Gastrocnemius medialis (tissue), 4 donors: ENCODE results near the gene EIF3D. TPM values are rescaled to one million over a fixed set of nuclear protein-coding genes. Genes with fewer than 3 reads are reported as not detected.

Source experiments
- ATAC-seq, 2 donors: fragments of 150-250 bp; one replicate each; pipeline ENCODE4 v1.9.1; 2016
- DNase-seq, 2 donors: peaks; one replicate each; pipeline ENCODE4 v3.0.0-alpha.2; 2019
- H3K27ac ChIP-seq, 4 donors: fragments of 200-600 bp; sonication (generic); 1 replicate in 1 of 4; 2 replicates in 3 of 4; pipeline ENCODE4 v1.5.1; 2016 to 2018; ENCODE audit warnings: mild to moderate bottlenecking in 2 of 4, moderate library complexity in 1 of 4
- H3K27me3 ChIP-seq, 3 donors: fragments of 200-600 bp; sonication (generic) in 2 of 3; 1 replicate in 1 of 3; 2 replicates in 2 of 3; pipeline versions ENCODE4 v1.5.1 to v1.6.0; 2016 to 2019; ENCODE audit warnings: mild to moderate bottlenecking in 1 of 3, moderate library complexity in 1 of 3
- H3K36me3 ChIP-seq, 2 donors: fragments of 200-600 bp; sonication (generic) in 1 of 2; one replicate each; pipeline ENCODE4 v1.5.1; 2017 to 2018
- H3K4me1 ChIP-seq, 2 donors: fragments of 200-600 bp; sonication (generic) in 1 of 2; one replicate each; pipeline ENCODE4 v1.5.1; 2016 to 2017; ENCODE audit warnings: mild to moderate bottlenecking in 2 of 2
- H3K4me3 ChIP-seq, 4 donors: fragments of 200-600 bp; sonication (generic) in 3 of 4; 1 replicate in 1 of 4; 2 replicates in 3 of 4; pipeline ENCODE4 v1.5.1; 2016 to 2019; ENCODE audit warnings: mild to moderate bottlenecking in 2 of 4
- H3K9me3 ChIP-seq, 3 donors: fragments of 200-600 bp; sonication (generic) in 2 of 3; 1 replicate in 1 of 3; 2 replicates in 2 of 3; pipeline ENCODE4 v1.5.1; 2016 to 2019
- CTCF ChIP-seq, 5 experiments: fragments of 450-650 bp in 3 of 5; fragments of 200-600 bp in 2 of 5; sonication (generic) in 2 of 5; IDR thresholded peaks in 4 of 5; conservative IDR thresholded peaks in 1 of 5; 1 replicate in 4 of 5; 2 replicates in 1 of 5; pipeline ENCODE4 v1.5.1; 2016 to 2019; ENCODE audit warnings: antibody characterized with exemption in 5 of 5, mild to moderate bottlenecking in 3 of 5, moderate library complexity in 3 of 5
- POLR2A ChIP-seq, 2 donors: fragments of 450-650 bp; IDR thresholded peaks; one replicate each; pipeline ENCODE4 v1.6.1; 2017; ENCODE audit warnings: antibody characterized with exemption in 2 of 2, mild to moderate bottlenecking in 2 of 2, moderate library complexity in 2 of 2
- in situ Hi-C, 4 donors: fragments of 200-750 bp; cut with MboI; loops; one replicate each; pipeline versions ENCODE4 v1.15.0 to v1.8.0; 2017; ENCODE audit warnings: low sequenced_read_pairs in 4 of 4
- intact Hi-C: fragments of 100-400 bp; cut with DNase I; formaldehyde crosslinking; loops from one replicate; pipeline ENCODE4 v1.15.1; 2023; ENCODE audit warnings: low total_unique reads
- total RNA-seq, 4 donors: library from RNA; depleted of rRNA; stranded (reverse); fragments of >200 nt; gene quantifications; one replicate each; pipeline versions ENCODE4 v1.1.0 to v1.2.3, GENCODE V29; 2016

EIF3D gene
- total RNA-seq, 4 donors from 2014 or later = 208 to 319 (median 290) TPM

- H3K4me1 ChIP-seq = peaks cover 0 to 4% of the 10 kb centered on the region in 2 donors
- peaks cover 0 to 78% of the 10 kb centered on the region in 2 donors for H3K36me3 ChIP-seq
- in situ Hi-C loops (no loop called here), intact Hi-C loops (no loop called here)
- no peaks in the 10 kb centered on the region for H3K9me3 ChIP-seq
- H3K4me3 ChIP-seq = no peak overlapping the region
- no peaks in the 10 kb centered on the region for H3K27me3 ChIP-seq
- no peak overlapping the region for H3K27ac ChIP-seq
- ATAC-seq = no peak
- no peak for TF ChIP-seq POLR2A (IDR thresholded peaks at IDR 0.05)
- no peak for TF ChIP-seq CTCF (IDR thresholded peaks at IDR 0.05 in 4 of 5, conservative IDR thresholded peaks at IDR 0.05 in 1 of 5)
- no peak for DNase-seq
These were observed 16.0 kb downstream of the EIF3D start for GRCh38 chr22:36512991-36513390.

- ATAC-seq (no peak), DNase-seq (no peak)
- Histone ChIP-seq H3K4me3 (no peak overlapping the region), H3K4me1 (peaks cover 4 to 6% of the 10 kb centered on the region in 2 donors), H3K36me3 (peaks cover 0 to 72% of the 10 kb centered on the region in 2 donors), H3K27me3 (no peaks in the 10 kb centered on the region), H3K27ac (no peak overlapping the region), H3K9me3 (no peaks in the 10 kb centered on the region)
- TF ChIP-seq POLR2A (IDR thresholded peaks at IDR 0.05) (no peak), CTCF (IDR thresholded peaks at IDR 0.05 in 4 of 5, conservative IDR thresholded peaks at IDR 0.05 in 1 of 5) (no peak)
- in situ Hi-C loops = no loop called here
- intact Hi-C loops = no loop called here
These were observed 16.6 kb downstream of the EIF3D start for GRCh38 chr22:36512333-36512732.

- Histone ChIP-seq H3K4me3 (no peak overlapping the region), H3K36me3 (peaks cover 0 to 60% of the 10 kb centered on the region in 2 donors), H3K27me3 (no peaks in the 10 kb centered on the region), H3K27ac (peak overlapping the region in 3 of 4 donors; percentile 58 to 66 (median 61)), H3K4me1 (peaks cover 5 to 9% of the 10 kb centered on the region in 2 donors), H3K9me3 (no peaks in the 10 kb centered on the region)
- intact Hi-C loops (no loop called here), in situ Hi-C loops (no loop called here)
- peak in 1 of 2 donors; percentile 23 for DNase-seq
- TF ChIP-seq CTCF (IDR thresholded peaks at IDR 0.05 in 4 of 5, conservative IDR thresholded peaks at IDR 0.05 in 1 of 5) (peak in 2 of 5 experiments; percentile 33 to 44), POLR2A (IDR thresholded peaks at IDR 0.05) (no peak)
- no peak for ATAC-seq
These were observed 17.7 kb downstream of the EIF3D start for GRCh38 chr22:36510966-36511881.

- peaks cover 5 to 11% of the 10 kb centered on the region in 2 donors for H3K4me1 ChIP-seq
- H3K4me3 ChIP-seq = no peak overlapping the region
- ATAC-seq = peak; percentile 48 to 70
- DNase-seq = peak; percentile 40 to 75
- no peaks in the 10 kb centered on the region for H3K9me3 ChIP-seq
- peaks cover 0 to 52% of the 10 kb centered on the region in 2 donors for H3K36me3 ChIP-seq
- peak overlapping the region in 3 of 4 donors; percentile 58 to 66 (median 61) for H3K27ac ChIP-seq
- H3K27me3 ChIP-seq = no peaks in the 10 kb centered on the region
- TF ChIP-seq CTCF (IDR thresholded peaks at IDR 0.05 in 4 of 5, conservative IDR thresholded peaks at IDR 0.05 in 1 of 5) = no peak
- no peak for TF ChIP-seq POLR2A (IDR thresholded peaks at IDR 0.05)
- intact Hi-C loops (no loop called here), in situ Hi-C loops (no loop called here)
These were observed 18.6 kb downstream of the EIF3D start for GRCh38 chr22:36510384-36510783.
